Dedifferentiated amniotic fluid mesenchymal stem cell (primary cell): ENCODE measurements around the gene TMPRSS11D.

ENCODE experiments used
- DNase-seq: peaks from one replicate; pipeline ENCODE4 v3.0.0-alpha.2; 2016; ENCODE audit errors: extremely low spot score

Gene TMPRSS11D

GRCh38 chr4:67886281-67886680 is 2.5 kb upstream of the TMPRSS11D start:
- peak; percentile 17 for DNase-seq

- peak; percentile 75 for DNase-seq
Observed at GRCh38 chr4:67885762-67886161, 2.0 kb upstream of the TMPRSS11D start.

- no peak for DNase-seq
Observed at GRCh38 chr4:67884701-67885100, 899 bp upstream of the TMPRSS11D start.

- DNase-seq, result no peak
Observed at GRCh38 chr4:67883458-67883857, 344 bp downstream of the TMPRSS11D start.

GRCh38 chr4:67880866-67881610 is 2.8 kb downstream of the TMPRSS11D start:
- DNase-seq, result no peak

GRCh38 chr4:67879486-67879885 is 4.3 kb downstream of the TMPRSS11D start:
- no peak for DNase-seq

GRCh38 chr4:67877086-67877485 is 6.7 kb downstream of the TMPRSS11D start:
- DNase-seq, result no peak

GRCh38 chr4:67874986-67875385 is 8.8 kb downstream of the TMPRSS11D start:
- no peak for DNase-seq

- DNase-seq, result no peak
Observed at GRCh38 chr4:67873116-67873515, 10.7 kb downstream of the TMPRSS11D start.

- DNase-seq, result peak; percentile 60
Observed at GRCh38 chr4:67871867-67872266, 11.9 kb downstream of the TMPRSS11D start.

GRCh38 chr4:67869580-67870190 is 14.1 kb downstream of the TMPRSS11D start:
- no peak for DNase-seq

- no peak for DNase-seq
Observed at GRCh38 chr4:67861513-67861912, 22.3 kb downstream of the TMPRSS11D start.

GRCh38 chr4:67853336-67853735 is 30.5 kb downstream of the TMPRSS11D start:
- no peak for DNase-seq

- no peak for DNase-seq
Observed at GRCh38 chr4:67820903-67821302, 62.9 kb downstream of the TMPRSS11D start.

- no peak for DNase-seq
Observed at GRCh38 chr4:67810011-67810410, 73.8 kb downstream of the TMPRSS11D start.

- no peak for DNase-seq
Observed at GRCh38 chr4:67809502-67809901, 74.3 kb downstream of the TMPRSS11D start.

GRCh38 chr4:67796810-67797209 is 87.0 kb downstream of the TMPRSS11D start:
- no peak for DNase-seq

- DNase-seq, result no peak
Observed at GRCh38 chr4:67790721-67791120, 93.1 kb downstream of the TMPRSS11D start.

GRCh38 chr4:67787311-67787710 is 96.5 kb downstream of the TMPRSS11D start:
- DNase-seq, result no peak

- DNase-seq, result no peak
Observed at GRCh38 chr4:67785528-67785927, 98.3 kb downstream of the TMPRSS11D start.

GRCh38 chr4:67779631-67780030 is 104.2 kb downstream of the TMPRSS11D start:
- DNase-seq, result no peak

GRCh38 chr4:67776746-67777145 is 107.1 kb downstream of the TMPRSS11D start:
- no peak for DNase-seq
